Measurements from ENCODE around the gene MYO3B.

MYO3B gene

DNA sequence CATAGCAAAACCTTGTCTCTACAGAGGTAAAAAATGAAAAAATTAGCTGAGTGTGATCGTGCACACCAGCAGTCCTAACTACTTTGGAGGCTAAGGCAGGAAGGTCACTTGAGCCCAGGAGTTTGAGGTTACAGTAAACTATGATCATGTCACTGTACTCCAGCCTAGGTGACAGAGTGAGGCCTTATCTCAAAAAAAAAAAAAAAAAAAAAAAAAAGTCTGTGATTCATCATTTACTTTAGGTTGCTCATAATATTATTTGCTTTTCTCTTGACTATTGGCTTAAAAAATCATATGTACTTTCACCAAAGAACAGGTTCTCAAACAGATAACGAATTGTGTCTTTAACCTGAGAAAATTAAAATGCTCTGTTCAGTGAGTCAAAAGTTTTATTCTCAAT lies 129.1 kb downstream of the MYO3B start:
- no peak for DNase-seq

DNA sequence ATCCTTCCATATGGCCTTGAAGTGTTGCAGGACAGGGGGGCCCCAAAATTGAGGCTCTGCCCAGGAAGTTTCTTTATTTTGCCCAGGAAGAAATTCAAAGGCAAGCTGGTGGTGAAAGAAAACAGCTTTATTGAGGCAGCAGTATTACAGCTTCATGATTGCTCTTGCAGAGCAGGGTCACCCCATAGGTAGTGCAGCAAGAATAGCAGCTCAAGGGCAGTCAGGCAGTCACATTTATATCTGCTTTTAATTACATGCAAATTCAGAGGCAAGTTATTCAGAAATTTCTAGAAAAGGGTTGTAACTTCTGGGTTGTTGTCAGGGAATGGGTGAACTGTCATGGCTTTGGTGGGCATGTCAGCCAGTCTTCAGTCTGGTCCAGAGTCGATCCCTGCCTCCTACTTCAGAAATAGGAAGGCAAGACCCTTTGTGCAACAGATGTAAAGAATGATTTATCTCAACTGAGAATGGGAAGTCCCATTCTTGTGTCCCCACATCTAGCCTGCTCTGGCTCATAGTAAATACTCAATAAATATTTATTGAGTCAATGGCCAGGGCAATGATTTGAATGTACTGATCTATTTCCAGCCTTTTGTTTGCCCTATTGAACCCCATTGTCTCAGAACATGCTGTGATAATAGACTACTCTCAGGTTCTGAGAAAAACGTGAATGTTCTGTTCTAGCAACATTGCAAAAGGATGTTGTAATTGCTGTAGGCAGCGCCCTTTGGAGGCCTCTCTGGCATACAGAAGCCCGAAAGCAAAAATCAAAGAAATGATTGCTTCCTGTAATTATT lies 129.8 kb downstream of the MYO3B start:
- DNase-seq, result no peak

DNA sequence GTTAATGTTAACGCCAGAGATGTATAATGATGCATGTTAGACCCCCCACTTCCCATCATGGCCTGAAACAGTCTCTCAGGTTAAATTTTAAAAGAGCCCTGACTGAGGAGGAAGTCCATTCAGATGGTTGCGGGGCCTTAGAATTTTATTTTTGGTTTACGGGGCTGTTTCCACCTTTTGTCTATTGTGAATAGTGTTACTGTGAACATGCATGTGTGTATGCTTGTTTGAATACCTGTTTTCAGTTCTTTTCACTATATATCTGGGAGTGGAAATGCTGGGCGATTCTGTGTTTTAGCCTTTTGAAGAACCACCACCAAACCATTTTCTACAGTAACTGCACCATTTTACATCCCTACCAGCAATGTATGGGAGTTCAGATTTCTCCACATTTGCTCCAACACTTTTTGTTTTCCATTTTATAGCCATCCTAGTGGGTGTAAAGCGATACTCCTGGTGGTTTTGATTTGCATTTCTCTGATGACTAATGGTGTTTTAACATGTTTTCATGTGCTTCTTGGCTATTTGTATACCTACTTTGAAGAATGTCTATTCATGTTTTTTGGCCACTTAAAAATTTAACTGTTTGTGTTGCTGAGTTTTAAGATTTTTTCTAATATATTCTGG lies 133.0 kb downstream of the MYO3B start:
- no peak for DNase-seq

DNA sequence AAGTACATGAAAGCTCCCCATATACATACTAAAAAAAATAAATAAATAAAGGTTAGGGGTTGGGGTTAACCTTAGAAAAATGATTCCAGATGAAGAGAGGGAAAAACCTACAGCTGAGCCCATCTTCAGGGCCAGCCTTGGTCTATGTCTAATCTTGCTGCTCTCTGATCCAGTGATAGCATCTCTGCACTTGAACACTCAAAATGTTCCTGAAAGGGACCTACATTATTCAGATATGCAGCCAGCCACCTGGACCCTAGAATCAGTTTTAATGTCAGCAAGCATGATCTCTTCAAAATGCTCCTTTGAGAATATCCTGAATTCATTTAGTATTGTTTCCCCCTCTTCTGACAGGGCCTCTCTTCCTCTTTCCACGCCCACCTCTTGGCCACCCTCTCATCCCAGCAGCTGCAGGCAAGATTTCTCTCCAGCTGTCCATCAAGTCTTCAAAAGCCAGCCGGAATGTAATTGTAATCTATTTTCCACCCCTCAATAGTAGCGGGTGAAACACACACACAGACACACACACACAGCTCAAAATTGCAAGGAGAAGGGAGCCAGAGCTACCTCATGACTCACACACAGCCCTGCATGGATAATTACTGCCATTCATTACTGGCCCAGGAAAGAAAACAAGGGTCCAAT lies 135.5 kb downstream of the MYO3B start:
- no peak for DNase-seq

DNA sequence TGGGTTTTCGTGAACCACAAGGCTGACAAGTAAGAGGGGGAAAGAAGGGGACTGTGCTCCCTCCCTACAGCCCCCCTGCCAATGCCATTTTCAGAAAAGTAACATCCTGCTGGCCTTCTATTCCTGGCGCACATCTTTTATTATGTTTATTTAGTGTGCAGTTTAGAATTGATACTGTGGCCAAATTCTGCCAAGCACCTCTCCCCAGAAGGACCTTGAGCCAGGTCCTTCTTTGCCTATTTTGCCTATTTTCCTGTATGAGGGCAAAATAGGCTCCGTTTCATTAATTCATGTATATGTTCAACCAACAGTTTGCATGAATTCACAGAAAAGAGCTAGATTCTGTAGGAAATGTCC lies 136.0 kb downstream of the MYO3B start:
- DNase-seq, result no peak

DNA sequence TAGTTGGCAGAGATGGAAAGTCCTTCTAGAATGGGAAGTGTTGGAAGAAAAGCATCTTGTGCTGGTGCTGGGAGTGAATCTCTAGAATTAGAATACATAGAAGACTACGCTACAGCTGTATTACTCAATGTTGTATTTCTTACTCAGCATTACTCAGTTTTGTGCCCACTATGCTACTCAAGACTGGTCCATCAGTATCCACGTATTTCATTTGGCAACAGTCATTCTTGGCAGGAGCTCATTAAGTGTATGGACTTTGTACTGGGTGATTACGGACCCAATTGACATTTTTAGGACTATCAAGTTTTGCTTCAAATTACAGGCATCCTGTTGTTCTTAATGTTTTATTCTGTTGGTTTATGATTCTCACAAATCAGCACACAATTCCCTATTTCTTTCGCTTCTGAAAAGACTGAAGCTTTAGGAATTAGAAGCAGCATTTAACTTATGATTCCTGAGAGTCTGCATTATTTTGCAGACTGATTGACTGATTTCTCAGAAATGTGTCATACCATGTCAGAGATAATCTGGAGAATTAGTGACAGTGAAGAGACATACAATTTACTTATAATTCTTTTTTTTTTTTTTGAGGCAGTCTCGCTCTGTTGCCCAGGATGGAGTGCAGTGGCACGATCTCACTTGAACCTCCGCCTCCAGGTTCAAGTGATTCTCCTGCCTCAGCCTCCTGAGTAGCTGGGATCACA lies 136.9 kb downstream of the MYO3B start:
- no peak for DNase-seq

DNA sequence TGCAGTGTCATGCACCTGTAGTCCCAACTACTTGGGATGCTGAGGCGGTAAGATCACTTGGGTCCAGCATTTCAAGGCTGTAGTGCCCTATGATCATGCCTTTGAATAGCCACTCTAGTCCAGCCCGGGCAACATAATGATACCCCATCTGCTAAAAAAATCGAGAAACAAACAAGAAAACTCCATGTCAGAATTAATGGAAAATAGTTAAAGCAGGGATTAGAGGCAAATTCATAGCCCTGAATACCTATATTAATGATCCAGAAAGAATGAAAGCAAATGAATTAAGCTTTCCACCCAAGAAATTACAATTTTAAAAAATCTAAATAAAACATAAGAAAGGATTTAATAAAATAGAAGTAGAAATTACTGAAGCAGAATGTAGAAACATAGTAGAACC lies 143.0 kb downstream of the MYO3B start:
- no peak for DNase-seq

DNA sequence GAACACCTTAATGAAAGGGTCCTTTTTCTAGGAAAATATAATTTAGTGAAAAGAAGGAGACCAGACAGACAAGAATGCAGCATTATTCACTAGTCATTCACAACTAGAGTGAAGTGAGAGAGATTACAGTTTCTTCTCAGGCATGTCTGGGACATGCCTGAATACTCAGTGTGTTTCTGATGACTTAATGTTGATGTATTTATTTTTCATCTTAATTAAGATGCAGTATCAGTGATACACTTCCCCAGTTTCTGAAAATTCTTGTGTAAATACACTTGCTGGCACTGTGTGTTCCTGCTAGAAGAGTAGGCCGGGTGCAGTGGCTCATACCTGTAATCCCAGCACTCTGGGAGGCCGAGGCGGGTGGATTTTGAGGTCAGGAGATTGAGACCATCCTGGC lies 143.6 kb downstream of the MYO3B start:
- DNase-seq, result no peak

DNA sequence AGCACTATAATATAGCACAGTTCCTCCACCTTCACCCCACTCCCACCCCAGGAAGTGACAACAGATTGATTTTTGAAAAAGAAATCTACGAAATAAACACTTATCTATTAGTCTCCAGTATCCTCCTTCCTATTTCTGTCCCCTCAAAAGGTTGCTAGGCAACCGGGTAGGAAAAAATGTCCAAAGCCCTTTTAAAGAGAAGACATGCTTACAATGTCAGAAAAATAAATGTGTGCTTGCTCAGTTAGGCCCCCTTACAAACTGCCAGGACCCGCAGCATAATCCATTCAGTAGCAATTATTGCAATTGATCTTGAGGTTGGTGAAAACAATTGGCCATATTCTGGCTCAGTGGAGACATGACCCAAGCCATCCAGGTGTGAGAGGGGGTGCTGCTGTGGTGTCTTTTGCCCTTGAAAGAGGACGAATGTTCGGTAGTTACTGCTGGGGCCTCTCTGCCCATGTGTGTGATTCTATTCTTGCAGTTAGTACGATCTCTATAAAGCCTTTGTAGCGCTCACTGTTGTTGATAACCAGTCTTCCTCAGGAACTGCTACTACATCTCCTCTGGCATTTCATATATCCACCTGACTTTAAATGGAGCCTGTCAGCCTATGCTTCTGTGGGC lies 144.3 kb downstream of the MYO3B start:
- DNase-seq, result no peak

DNA sequence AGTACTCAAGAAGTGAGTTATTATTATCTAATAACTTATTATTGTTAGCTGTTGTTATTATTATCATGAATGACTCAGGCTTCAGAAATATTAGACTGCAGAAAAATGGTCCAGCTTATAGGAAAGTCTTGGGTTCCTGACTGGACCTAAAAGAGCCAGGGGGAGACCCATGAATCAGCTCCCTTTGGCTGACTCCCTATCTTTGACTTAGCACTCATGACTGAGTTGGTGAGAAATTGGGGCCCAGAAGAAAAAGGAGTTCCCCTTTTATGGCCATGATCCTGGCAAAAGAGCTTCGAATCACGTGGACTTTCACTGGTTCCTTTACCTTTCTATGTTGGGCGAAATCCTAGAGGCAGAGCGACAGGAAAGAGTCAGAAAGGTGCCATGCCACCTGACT lies 145.8 kb downstream of the MYO3B start:
- no peak for DNase-seq

DNA sequence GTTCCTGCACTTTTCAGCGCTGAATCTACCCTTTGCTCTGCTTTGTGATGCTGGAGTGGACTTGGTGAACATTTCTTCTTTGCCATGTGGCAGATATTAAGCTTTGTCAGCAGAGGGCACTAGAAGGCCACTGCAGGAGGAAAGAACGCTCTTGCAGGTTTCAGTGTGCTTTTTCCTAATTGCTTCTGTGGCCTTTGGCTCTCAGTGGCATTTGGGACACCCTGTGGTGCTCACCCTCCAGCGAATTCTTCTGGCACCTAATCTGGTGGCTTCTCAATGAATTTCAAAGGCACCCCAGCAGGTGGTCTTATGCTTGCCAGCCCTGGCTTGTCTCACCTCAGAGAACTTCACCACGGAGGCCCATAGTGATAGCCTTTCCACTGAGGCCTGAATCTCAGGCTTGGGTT lies 146.7 kb downstream of the MYO3B start:
- DNase-seq, result no peak

DNA sequence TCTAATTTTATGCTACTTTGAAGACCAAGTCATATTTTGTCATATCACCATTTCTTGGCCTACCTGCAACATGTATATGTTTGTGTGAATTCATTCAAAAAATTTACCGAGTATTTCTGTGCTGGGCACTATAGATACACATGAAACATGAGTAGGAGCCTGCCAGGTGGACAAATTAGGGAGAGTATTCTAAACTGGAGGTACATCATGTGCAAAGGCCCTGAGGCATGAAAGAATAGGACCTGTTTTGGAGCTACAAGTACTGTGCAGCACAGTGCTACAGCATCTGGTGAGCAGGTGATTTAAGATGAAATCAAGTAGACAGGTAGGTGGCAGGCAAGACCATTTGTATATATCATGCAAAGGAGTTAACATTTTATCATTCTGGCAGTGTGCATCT lies 152.9 kb downstream of the MYO3B start:
- DNase-seq, result no peak

DNA sequence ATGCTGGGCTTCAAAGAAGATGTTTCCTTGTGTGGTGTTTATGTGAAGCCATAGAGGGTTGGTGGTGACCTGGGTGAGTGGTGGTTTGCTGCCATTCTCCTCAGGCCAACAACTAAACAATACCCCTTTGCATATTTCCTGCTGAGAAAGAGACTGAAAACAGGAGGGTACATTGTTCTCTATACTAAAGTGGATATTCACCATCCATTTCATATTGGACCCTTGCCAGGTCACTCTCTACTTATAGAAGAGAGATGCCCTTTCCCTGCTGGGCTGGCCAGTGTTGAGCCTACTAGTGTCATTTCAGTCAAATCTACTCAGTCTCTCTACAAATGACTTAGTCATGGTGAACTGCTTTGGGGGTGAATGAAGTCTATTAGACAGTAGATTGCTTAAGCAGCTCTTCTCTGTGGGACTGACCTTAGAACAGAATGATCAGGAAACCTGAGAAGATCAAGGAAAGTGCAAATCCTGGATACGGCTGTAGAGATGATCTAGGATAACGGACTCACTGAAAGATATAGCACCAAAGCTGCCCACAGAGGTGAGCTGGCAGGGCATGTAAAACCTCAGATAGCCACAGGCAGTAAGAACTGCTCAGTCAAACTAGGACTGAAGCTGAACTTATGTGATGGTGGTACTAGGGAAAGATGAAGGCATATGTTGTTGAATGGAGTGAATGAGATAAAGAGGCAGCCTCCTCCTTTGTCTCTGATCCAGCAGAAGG lies 154.9 kb downstream of the MYO3B start:
- no peak for DNase-seq

DNA sequence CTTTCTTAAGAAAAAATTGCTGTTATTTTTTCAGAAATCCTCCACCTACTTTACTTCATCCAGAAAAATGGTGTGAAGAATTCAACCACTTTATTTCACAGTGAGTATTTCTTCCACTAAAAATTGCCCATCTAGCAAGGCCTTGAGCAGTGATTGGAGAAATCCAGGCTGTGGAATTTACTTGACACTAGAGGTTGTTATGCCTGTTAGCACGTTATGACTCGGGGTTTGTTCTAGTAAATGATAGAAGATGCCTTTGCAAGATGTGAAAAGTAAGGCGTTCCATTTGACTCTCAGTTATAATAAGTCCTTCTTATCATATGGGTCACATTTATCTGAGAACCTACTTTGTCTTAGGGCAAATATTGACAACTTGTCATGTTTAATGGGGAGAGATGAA lies 157.4 kb downstream of the MYO3B start:
- no peak for DNase-seq

DNA sequence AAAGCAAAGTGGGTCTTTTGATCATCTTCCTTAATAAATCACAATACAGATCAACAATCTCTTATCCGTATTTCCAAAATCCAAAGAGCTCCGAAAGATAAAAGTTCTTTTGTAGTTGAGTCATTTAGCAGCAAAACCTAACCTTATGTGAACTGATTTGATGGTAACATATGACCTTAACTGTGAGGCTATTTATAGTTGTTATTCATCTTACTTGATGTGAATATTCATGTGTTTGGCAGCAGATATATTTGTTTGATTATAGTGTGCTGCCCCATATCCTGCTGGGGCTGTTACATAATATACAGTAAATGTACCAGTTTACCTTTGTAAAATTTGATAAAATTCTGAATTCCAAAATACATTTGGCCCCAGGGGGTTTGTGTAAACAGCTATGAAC lies 158.5 kb downstream of the MYO3B start:
- DNase-seq, result no peak

DNA sequence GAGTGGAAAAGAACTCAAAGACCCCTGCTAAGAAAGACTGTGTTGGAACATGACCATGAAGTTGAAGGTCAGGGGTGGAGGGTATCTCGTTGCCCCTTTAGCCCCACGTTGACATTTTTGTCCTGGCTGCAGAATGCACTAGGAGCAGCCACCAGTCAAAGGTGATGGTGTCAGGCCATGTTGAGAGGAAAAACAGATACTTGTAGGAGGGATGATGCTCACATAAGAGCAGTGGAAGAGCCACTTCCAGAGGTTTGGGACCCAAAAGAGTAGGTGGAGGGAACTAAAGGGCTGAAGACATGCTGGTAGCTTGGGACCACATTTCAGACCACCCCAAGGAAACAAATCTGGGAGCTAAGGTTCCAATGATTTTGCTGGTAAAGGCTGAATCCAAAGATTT lies 159.0 kb downstream of the MYO3B start:
- DNase-seq, result no peak

DNA sequence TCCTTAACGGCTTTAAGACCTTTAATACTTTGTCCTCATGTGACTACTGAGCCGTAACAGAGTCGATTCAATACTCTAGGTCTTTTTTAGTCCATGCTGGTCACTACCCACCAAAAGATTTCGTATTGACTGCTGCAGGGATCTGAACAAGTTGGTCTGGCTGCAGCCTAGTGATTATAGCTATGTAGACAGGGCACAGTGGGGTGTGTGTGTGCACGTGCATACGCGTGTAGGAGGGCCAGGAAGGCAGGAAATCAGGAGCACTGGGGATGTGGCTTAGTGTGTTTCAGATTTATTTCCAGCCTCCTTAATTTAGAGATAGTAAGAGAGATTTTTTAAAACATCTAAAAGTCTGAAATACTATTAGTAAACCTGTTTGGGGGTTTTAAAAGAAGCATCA lies 161.4 kb downstream of the MYO3B start:
- DNase-seq, result no peak

DNA sequence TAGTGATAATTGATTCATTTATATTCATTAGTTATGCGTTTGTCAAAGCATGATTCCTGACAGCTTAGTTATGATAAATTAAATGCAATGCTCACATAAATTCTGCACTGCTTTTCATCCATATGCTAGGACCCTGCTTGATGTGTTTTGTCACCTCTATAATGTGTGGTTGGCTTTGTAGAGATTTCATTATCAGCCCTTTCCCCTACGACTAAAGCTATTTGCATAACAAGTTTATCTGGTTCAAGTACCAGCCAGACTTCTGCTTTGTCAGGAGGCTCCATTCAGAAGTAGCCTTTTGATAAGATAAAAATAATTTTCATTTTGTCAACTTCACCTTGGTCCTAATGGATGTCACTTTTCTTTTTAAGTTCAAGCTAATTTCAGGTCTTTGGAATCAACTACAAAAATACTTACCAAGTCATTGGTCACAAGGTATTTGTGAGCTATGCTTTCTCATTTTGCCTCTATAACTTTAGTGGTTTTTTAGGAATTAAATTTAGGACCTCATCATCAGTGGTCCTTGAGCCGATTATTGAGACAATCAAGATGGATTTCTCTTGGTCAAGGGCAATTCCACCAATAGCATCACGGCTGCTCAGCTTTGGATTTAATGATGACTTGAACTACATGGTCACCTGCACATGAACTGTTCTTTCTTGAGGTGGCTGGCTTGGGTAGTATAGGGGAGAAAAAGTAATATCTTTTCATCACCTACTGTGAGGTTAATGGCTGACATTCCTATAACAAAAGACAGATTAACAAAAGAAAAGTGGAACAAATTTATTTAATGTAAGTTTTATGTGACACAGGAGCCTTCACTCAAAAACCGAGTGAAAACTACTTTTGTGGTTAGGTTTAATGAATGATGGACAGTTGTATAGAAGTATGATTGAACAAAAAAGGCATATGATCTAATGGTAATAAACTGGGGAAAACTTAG lies 162.1 kb downstream of the MYO3B start:
- DNase-seq, result no peak

DNA sequence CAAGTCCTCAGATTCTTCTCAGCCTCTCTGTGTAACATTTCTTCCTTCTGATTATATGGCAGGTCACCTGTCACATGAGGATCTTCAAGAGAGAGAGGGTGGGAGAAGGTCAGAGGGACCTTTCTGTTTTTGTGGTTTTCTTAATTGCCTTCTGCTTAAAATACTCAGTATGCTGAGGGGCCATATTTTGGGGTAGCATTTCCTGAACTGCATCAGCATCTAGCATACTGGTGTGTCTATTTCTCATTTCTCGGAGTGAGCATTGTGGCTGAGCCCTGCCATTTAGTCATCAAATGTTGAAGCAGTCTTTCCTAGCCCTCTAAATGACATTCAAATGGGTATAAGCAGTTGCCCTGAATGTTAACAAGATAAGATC lies 162.7 kb downstream of the MYO3B start:
- no peak for DNase-seq

DNA sequence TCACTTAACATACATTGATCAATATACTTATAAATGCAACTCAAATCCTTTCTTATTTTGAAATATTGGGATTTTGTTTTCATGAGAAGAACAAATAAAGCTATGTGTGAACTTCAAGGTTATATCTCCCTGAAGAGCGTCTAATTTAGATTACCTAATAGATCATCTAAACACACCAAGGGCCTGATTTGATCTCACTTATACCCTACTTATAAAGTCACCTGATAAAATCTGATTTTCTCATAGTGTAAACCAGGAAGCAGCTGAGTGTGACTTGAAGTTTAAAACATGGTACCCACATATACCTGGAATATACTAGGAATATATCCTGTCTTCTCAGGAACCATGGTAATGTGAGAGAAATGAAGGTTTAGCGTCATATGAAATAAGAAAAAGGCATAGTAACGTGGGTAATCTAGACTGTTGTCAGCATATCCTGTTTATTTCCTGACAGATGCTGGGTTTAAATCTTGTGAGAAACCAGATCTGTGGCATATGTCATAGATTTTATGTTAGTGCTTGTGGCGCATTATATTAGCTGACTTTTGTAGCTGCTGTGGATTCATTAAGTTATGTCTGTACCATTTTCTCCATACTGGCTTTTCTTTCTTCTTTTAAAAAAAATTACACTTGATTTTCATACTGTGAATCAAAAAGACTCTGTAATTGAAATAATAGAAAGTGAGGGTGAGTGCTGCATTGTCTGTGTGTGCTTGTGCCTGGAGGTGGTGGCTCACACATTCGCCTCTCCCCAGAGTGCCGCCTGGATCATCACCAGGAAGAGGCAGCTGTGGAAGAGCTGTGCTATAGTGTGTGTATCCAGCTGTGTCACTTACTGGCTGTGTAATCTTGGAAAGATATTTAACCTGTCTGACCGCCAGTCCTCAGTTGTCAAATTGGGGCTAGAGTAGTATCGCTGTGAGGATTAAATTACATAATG lies 164.0 kb downstream of the MYO3B start:
- DNase-seq, result no peak

All from T-helper 9 cell (primary cell).